K562 (cell line): ENCODE measurements around the gene PRRT1. TPM values are rescaled to one million over a fixed set of nuclear protein-coding genes. Genes with fewer than 3 reads are reported as not detected.

Experiments used
- BCOR ChIP-seq: fragments of 450-650 bp; IDR thresholded peaks from 2 replicates; pipeline ENCODE4 v1.6.1; 2016
- CHAMP1 ChIP-seq: fragments of 450-650 bp; IDR thresholded peaks from 2 replicates; pipeline ENCODE4 v1.6.1; 2016; ENCODE audit warnings: mild to moderate bottlenecking
- CREB3L1 ChIP-seq: fragments of 450-650 bp; IDR thresholded peaks from 2 replicates; pipeline ENCODE4 v1.6.1; 2014; ENCODE audit warnings: low read depth, mild to moderate bottlenecking, moderate library complexity, borderline replicate concordance
- E2F3 ChIP-seq: fragments of 250-450 bp; sonication (Bioruptor Pico); IDR thresholded peaks from 2 replicates; pipeline ENCODE4 v1.4.0; 2020; ENCODE audit warnings: mild to moderate bottlenecking
- ETV1 ChIP-seq: fragments of 450-650 bp; conservative IDR thresholded peaks from 2 replicates; pipeline ENCODE4 v1.6.1; 2016; ENCODE audit warnings: missing genetic modification characterization, control low read depth, low read depth, missing compliant biosample characterization
- GABPB1 ChIP-seq: sonication (generic); formaldehyde crosslinking; IDR thresholded peaks from 2 replicates; pipeline ENCODE4 v1.8.0; 2022; ENCODE audit warnings: mild to moderate bottlenecking, missing genetic modification reagents
- IRF1 ChIP-seq: sonication (generic); formaldehyde crosslinking; IDR thresholded peaks from 2 replicates; pipeline ENCODE4 v1.8.0; 2022; ENCODE audit warnings: missing genetic modification reagents, mild to moderate bottlenecking, borderline replicate concordance
- MBD1 ChIP-seq: fragments of 250-450 bp; sonication (Bioruptor Pico); IDR thresholded peaks from 2 replicates; pipeline ENCODE4 v1.8.0; 2022; ENCODE audit warnings: inconsistent platforms
- MEIS2 ChIP-seq: fragments of 450-650 bp; IDR thresholded peaks from 2 replicates; pipeline ENCODE4 v1.6.1; 2014; ENCODE audit warnings: mild to moderate bottlenecking; ENCODE audit not compliant: partially characterized antibody
- NCOA1 ChIP-seq: fragments of 450-650 bp; IDR thresholded peaks from 2 replicates; pipeline ENCODE4 v1.6.1; 2016; ENCODE audit warnings: low read depth
- NR2C1 ChIP-seq, 2 experiments: fragments of 450-650 bp; IDR thresholded peaks; 2 replicates each; pipeline ENCODE4 v1.6.1; 2017; ENCODE audit warnings: mild to moderate bottlenecking in 2 of 2, antibody characterized with exemption in 1 of 2, inconsistent platforms in 1 of 2, missing compliant biosample characterization in 1 of 2, missing genetic modification characterization in 1 of 2
- SMC3 ChIP-seq: conservative IDR thresholded peaks from 2 replicates; pipeline ENCODE4 v1.6.1; 2011; ENCODE audit warnings: low read depth, low read length, improper control_type of control experiment; ENCODE audit not compliant: insufficient read depth
- SP1 ChIP-seq: sonication (generic); formaldehyde crosslinking; IDR thresholded peaks from 2 replicates; pipeline ENCODE4 v1.8.1; 2022; ENCODE audit warnings: mild to moderate bottlenecking, missing genetic modification reagents
- SRSF1 ChIP-seq: fragments of 200-400 bp; formaldehyde crosslinking; IDR thresholded peaks from 2 replicates; pipeline ENCODE4 v1.6.1; 2017; ENCODE audit warnings: mild to moderate bottlenecking, low read depth, low read length, moderate library complexity
- THAP12 ChIP-seq: fragments of 250-450 bp; sonication (Bioruptor Pico); IDR thresholded peaks from 2 replicates; pipeline ENCODE4 v1.9.0; 2021; ENCODE audit warnings: mild to moderate bottlenecking, inconsistent platforms
- THAP7 ChIP-seq: fragments of 250-450 bp; sonication (Bioruptor Pico); IDR thresholded peaks from 2 replicates; pipeline ENCODE4 v1.5.0; 2021
- U2AF1 ChIP-seq: fragments of 200-400 bp; formaldehyde crosslinking; optimal IDR thresholded peaks from 2 replicates; pipeline ENCODE3; 2017; ENCODE audit warnings: mild to moderate bottlenecking, low read depth, low read length, moderate library complexity
- ZNF668 ChIP-seq: fragments of 250-450 bp; sonication (Bioruptor Pico); IDR thresholded peaks from 2 replicates; pipeline ENCODE4 v1.8.0; 2022; ENCODE audit warnings: mild to moderate bottlenecking, inconsistent platforms
- ZSCAN32 ChIP-seq: fragments of 450-650 bp; formaldehyde crosslinking; IDR thresholded peaks from 2 replicates; pipeline ENCODE4 v1.4.0; 2020; ENCODE audit warnings: mild to moderate bottlenecking, moderate library complexity
- polyA plus RNA-seq, 8 experiments: library from polyadenylated mRNA; depleted of rRNA in 4 of 8; stranded (reverse) in 5 of 8; unstranded in 3 of 8; fragments of >200 nt; fragmentation: Nextera tagmentation in 2 of 8; fragmentation: Illumina TruSeq in 1 of 8; extraction: Ambion mirVana in 2 of 8; extraction: Trizol in 1 of 8; gene quantifications; 2 replicates each; pipeline versions ENCODE4 v1.2.1 to v1.2.3, GENCODE V29; 2011 to 2014; ENCODE audit warnings: inconsistent platforms in 1 of 8, missing spikeins in 1 of 8
- total RNA-seq, 7 experiments: library from RNA; depleted of rRNA in 6 of 7; stranded (reverse); fragments of >200 nt in 6 of 7; fragmentation: Illumina TruSeq in 2 of 7; extraction: Trizol in 2 of 7; gene quantifications; 2 replicates each; pipeline versions ENCODE4 v1.2.1 to v1.2.3, GENCODE V29; 2011 to 2021; ENCODE audit warnings: low replicate concordance in 1 of 7

The PRRT1 gene
- total and polyA plus RNA-seq, 9 of the 15 experiments (the other 6 are each of a cell fraction or from before 2014, with no cell fraction given) = 0.14 to 3.5 (median 0.41) TPM

DNA sequence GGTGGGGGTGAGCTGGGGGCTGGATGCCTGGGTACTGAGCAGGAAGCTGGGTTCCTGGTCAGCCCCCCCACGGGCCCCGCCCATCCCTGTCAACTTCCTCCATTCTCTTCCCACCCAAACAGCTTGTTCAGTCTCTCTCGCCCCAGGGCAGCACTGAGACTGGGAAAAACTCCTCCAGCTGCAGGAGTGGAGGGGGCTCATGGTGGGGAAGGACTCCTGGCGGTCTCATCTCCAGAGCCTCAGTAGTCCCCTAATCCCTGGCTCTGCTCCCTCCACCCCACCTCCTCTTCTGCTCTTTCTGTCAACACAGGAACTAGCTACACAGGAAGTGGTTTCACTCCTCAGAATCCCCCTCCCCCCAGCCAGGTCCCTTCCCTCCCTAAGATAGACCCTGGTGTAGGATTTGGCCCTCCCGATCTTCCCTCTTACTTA, 40.9 kb upstream of the PRRT1 start, which contains the start of gene GPSM3 (continued):
- TF ChIP-seq CHAMP1 (no peak), IRF1 (CRISPR knock-in tag) (no peak), ZSCAN32 (CRISPR knock-in tag) (no peak), NR2C1 (IDR thresholded peaks at IDR 0.05) (peak; percentile 89), NR2C1 (tag; IDR thresholded peaks at IDR 0.05) (peak; percentile 92), BCOR (no peak), NCOA1 (peak; percentile 82), SMC3 (no peak), THAP12 (CRISPR knock-in tag) (no peak; the same call in 1 of the 2 replicates), E2F3 (CRISPR knock-in tag) (0 out of 2 replicates have a peak, but pooled peaks have one; percentile 13), MEIS2 (peak; percentile 72), CREB3L1 (0 out of 2 replicates have a peak, but pooled peaks have one; percentile 30), SP1 (CRISPR knock-in tag) (no peak), THAP7 (CRISPR knock-in tag) (no peak), ZNF668 (CRISPR knock-in tag) (no peak), MBD1 (CRISPR knock-in tag) (no peak), GABPB1 (CRISPR knock-in tag) (peak; percentile 87), ETV1 (tag) (peak; percentile 88), U2AF1 (no peak), SRSF1 (no peak)
